ENCODE results near the gene SPINT1. TPM values are rescaled to one million over a fixed set of nuclear protein-coding genes. Genes with fewer than 3 reads are reported as not detected.

Gene SPINT1
- total RNA-seq, 1 experiment from 2014 or later = 123 TPM

DNA sequence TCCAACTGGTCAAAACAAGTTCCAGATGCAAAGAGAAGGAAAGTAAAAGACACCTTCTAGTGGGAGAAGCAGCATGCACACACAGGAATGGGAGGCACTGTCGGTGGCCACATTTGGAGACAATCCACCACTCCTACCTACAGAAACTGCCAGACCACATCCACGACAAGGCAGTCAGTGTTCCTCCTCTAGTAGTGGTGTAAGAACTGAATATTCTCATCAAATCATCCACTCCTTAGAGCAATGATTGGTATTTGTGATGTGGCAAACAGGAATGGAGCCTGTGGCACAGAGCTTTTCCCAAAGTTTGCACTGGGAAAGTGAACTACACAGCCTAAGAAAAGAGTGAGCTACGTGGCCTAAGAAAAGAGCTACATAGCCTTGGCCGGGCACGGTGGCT lies 5.1 kb upstream of the SPINT1 start:
- no peaks in the 10 kb centered on the region for H4K20me1 ChIP-seq (ENCODE audit: insufficient read depth)
- H3K4me3 ChIP-seq (replicated peaks in 1 of 2; ENCODE audit: low read depth in 1 of 2, low read length in 2 of 2) = no peak overlapping the region
- no peak for DNase-seq (ENCODE audit: low read depth, low spot score)
- no TSS peak for BruUV-seq (replicated peaks)
- 0 out of 2 replicates have a peak, but pooled peaks cover 5% of the 10 kb centered on the region for H3K79me2 ChIP-seq (ENCODE audit: insufficient read depth, low read length)
- no peak overlapping the region for H2AFZ ChIP-seq (ENCODE audit: low read depth, low read length, poor library complexity, severe bottlenecking)
- H3K9me2 ChIP-seq (ENCODE audit: insufficient read depth) = no peaks in the 10 kb centered on the region
- intact Hi-C loops (cut with micrococcal nuclease) = no loop called here
- no peak overlapping the region for H3K27ac ChIP-seq (ENCODE audit: low read depth, low read length)
- TF ChIP-seq, protein P1, sequence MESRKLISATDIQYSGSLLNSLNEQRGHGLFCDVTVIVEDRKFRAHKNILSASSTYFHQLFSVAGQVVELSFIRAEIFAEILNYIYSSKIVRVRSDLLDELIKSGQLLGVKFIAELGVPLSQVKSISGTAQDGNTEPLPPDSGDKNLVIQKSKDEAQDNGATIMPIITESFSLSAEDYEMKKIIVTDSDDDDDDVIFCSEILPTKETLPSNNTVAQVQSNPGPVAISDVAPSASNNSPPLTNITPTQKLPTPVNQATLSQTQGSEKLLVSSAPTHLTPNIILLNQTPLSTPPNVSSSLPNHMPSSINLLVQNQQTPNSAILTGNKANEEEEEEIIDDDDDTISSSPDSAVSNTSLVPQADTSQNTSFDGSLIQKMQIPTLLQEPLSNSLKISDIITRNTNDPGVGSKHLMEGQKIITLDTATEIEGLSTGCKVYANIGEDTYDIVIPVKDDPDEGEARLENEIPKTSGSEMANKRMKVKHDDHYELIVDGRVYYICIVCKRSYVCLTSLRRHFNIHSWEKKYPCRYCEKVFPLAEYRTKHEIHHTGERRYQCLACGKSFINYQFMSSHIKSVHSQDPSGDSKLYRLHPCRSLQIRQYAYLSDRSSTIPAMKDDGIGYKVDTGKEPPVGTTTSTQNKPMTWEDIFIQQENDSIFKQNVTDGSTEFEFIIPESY (IDR thresholded peaks at IDR 0.05; ENCODE audit: extremely low read depth, insufficient replicate concordance, low read length) = no peak
- TF ChIP-seq, protein P2, sequence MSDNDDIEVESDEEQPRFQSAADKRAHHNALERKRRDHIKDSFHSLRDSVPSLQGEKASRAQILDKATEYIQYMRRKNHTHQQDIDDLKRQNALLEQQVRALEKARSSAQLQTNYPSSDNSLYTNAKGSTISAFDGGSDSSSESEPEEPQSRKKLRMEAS (IDR thresholded peaks at IDR 0.05) = no peak
- TF ChIP-seq YY1 (IDR thresholded peaks at IDR 0.05; ENCODE audit: extremely low read depth, insufficient replicate concordance, low read depth, low read length) = no peak
- no peak for TF ChIP-seq ZFX (IDR thresholded peaks at IDR 0.05)
- TF ChIP-seq SP1 (IDR thresholded peaks at IDR 0.05; ENCODE audit: low read depth) = no peak
- no peak for TF ChIP-seq JUND (IDR thresholded peaks at IDR 0.05)
- TF ChIP-seq ZNF274 (IDR thresholded peaks at IDR 0.05; ENCODE audit: low read depth, low read length) = no peak
- TF ChIP-seq SRF (IDR thresholded peaks at IDR 0.05; ENCODE audit: low read depth) = no peak
- TF ChIP-seq POLR2A (IDR thresholded peaks at IDR 0.05; ENCODE audit: borderline replicate concordance, extremely low read depth, insufficient read depth, insufficient read length) = no peak
- no peak for TF ChIP-seq FOSL1 (IDR thresholded peaks at IDR 0.05; ENCODE audit: low read depth)
- TF ChIP-seq ELF1 (IDR thresholded peaks at IDR 0.05; ENCODE audit: borderline replicate concordance, low read depth) = no peak
- TF ChIP-seq CEBPB (IDR thresholded peaks at IDR 0.05; ENCODE audit: low read depth) = no peak
- no peak for TF ChIP-seq TCF7L2 (IDR thresholded peaks at IDR 0.05; ENCODE audit: borderline replicate concordance, extremely low read depth, insufficient read depth, insufficient read length)
- H3K9ac ChIP-seq (ENCODE audit: low read length) = no peak overlapping the region
- ATAC-seq = no peak
- ChIA-PET RAD21 (ENCODE audit: low non-redundant PET in 1 of 2, low total read pairs in 2 of 2, uncharacterized antibody in 2 of 2, unreplicated experiment in 2 of 2) (no interaction called here), CTCF (interaction anchor here (2.0 kb wide), 1 partner anchor 21 kb away, joined by 6 read pairs; no protein-coding TSS in a partner anchor), POLR2A (interaction anchor here (1.0 kb wide), 1 partner anchor 8 kb away, joined by 3 read pairs; no protein-coding TSS in a partner anchor)
- no peaks in the 10 kb centered on the region for H3K27me3 ChIP-seq (ENCODE audit: insufficient read depth, low read length)
- H3K4me1 ChIP-seq (ENCODE audit: control insufficient read depth in 1 of 2, insufficient read depth in 2 of 2, low read length in 2 of 2) = peaks cover 33 to 41% of the 10 kb centered on the region in 2 experiments
- 0 out of 4 replicates have a peak, but pooled peaks cover 0 to 4% of the 10 kb centered on the region in 2 experiments for H3K36me3 ChIP-seq (ENCODE audit: control insufficient read depth in 1 of 2, insufficient read depth in 2 of 2, low read length in 2 of 2)
- no peaks in the 10 kb centered on the region for H3K9me3 ChIP-seq (ENCODE audit: control insufficient read depth in 1 of 2, insufficient read depth in 1 of 2, low read depth in 1 of 2, low read length in 2 of 2)
- no peak overlapping the region for H3K4me2 ChIP-seq (ENCODE audit: low read length)
